HUES6 (cell line): Measurements from ENCODE around the gene KCNAB1.

ENCODE experiments used
- H3K27ac ChIP-seq: 2 replicates; pipeline ENCODE4 v1.7.0; 2013; ENCODE audit warnings: low read depth, mild to moderate bottlenecking, low read length, inconsistent platforms
- H3K27me3 ChIP-seq: 2 replicates; pipeline ENCODE4 v1.6.1; 2013; ENCODE audit warnings: low read length; ENCODE audit not compliant: control insufficient read depth, insufficient read depth
- H3K36me3 ChIP-seq: 2 replicates; pipeline ENCODE4 v1.6.1; 2013; ENCODE audit warnings: low read length; ENCODE audit not compliant: control insufficient read depth, insufficient read depth
- H3K4me1 ChIP-seq: 2 replicates; pipeline ENCODE4 v1.6.1; 2013; ENCODE audit warnings: low read length; ENCODE audit not compliant: control insufficient read depth, insufficient read depth
- H3K4me3 ChIP-seq: 2 replicates; pipeline ENCODE4 v1.5.1; 2013; ENCODE audit warnings: low read depth, low read length
- H3K9ac ChIP-seq: one replicate; pipeline ENCODE4 v1.6.1; 2013; ENCODE audit warnings: mild to moderate bottlenecking, low read length
- H3K9me3 ChIP-seq: 2 replicates; pipeline ENCODE4 v1.6.1; 2013; ENCODE audit warnings: low read depth, low read length; ENCODE audit not compliant: control insufficient read depth, insufficient read depth

Gene KCNAB1

DNA sequence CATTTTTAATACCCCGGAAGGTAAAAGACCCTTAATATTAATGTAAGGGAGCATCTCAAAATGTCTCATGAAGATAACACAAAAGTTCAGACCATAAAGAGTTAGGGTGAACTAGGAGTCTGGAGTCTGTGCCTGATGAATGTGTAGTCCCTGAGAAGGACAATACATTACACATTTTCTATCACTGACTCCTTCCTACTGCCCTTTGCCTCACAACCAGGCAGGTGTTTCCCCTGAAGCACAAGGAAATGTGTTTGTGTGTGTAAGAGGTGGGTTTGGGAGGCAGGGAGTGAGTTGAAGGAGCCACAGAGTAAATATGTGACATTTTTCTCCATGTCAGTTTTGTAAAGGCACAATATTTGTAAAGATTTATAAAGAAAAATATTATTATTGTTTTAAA lies 375.4 kb downstream of the KCNAB1 start:
- H3K4me1 ChIP-seq = no peaks in the 10 kb centered on the region
- H3K36me3 ChIP-seq = no peaks in the 10 kb centered on the region
- no peak overlapping the region for H3K27ac ChIP-seq
- H3K9ac ChIP-seq = no peak overlapping the region
- H3K9me3 ChIP-seq = peaks cover 20% of the 10 kb centered on the region
- no peaks in the 10 kb centered on the region for H3K27me3 ChIP-seq
- no peak overlapping the region for H3K4me3 ChIP-seq

DNA sequence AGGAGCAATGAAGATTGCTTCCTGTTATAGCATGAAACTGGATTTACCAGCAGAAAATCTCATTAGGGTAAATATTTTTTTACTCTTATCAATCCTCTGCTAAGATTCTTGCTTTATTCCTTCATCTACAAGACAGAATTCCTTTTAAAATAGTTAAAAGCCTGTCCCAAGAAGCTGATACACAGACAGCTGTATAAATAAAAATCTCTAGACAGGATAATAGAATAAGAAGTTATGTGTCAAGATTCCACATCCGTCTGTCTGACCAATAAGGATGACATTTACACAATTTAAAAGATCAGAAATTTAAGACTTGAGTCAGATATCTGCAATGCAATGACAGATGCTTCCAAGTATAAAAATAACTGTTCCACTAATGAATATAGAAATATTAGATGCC lies 376.9 kb downstream of the KCNAB1 start:
- Histone ChIP-seq H3K36me3 (no peaks in the 10 kb centered on the region), H3K9me3 (peaks cover 20% of the 10 kb centered on the region), H3K27me3 (no peaks in the 10 kb centered on the region), H3K27ac (no peak overlapping the region), H3K9ac (no peak overlapping the region), H3K4me3 (no peak overlapping the region), H3K4me1 (no peaks in the 10 kb centered on the region)

DNA sequence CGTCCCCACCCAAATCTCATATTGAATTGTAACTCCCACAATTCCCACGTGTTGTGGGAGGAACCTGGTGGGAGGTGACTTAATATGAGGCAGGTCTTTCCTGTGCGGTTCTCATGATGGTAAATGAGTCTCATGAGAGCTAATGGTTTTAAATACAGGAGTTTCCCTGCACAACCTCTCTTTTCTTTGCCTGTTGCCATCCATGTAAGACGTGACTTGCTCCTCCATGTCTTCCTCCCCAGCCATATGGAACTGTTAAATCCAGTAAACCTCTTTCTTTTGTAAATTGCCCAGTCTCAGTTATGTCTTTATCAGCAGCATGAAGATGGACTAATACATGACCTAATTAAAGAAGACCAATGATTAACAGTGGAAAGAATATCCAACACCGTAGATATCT lies 377.9 kb downstream of the KCNAB1 start:
- H3K36me3 ChIP-seq = no peaks in the 10 kb centered on the region
- no peaks in the 10 kb centered on the region for H3K27me3 ChIP-seq
- H3K9ac ChIP-seq = no peak overlapping the region
- no peak overlapping the region for H3K27ac ChIP-seq
- H3K4me1 ChIP-seq = no peaks in the 10 kb centered on the region
- H3K9me3 ChIP-seq = peaks cover 20% of the 10 kb centered on the region
- no peak overlapping the region for H3K4me3 ChIP-seq

DNA sequence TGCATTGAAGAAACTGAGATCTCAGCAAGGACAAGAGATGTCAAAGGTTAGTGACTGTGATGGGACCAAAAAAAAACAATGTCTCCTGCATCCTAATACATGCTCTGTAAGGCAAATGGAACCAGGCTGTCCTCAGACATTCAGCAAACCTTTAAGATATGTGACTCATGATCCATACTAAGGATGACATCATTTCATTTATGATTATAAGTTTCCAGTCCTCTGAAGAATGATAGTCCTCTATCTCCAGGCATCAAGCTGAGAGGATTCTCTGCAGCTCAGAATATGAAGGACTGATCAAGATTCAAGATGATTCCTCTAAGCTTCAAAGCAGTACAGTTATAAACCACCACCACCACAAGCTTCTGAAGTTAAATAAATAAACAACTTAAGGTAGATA lies 386.9 kb downstream of the KCNAB1 start:
- H3K36me3 ChIP-seq = no peaks in the 10 kb centered on the region
- no peak overlapping the region for H3K9ac ChIP-seq
- no peaks in the 10 kb centered on the region for H3K9me3 ChIP-seq
- no peak overlapping the region for H3K27ac ChIP-seq
- H3K4me3 ChIP-seq = no peak overlapping the region
- H3K27me3 ChIP-seq = no peaks in the 10 kb centered on the region
- peaks cover 2% of the 10 kb centered on the region; the same call in 1 of the 2 replicates for H3K4me1 ChIP-seq

DNA sequence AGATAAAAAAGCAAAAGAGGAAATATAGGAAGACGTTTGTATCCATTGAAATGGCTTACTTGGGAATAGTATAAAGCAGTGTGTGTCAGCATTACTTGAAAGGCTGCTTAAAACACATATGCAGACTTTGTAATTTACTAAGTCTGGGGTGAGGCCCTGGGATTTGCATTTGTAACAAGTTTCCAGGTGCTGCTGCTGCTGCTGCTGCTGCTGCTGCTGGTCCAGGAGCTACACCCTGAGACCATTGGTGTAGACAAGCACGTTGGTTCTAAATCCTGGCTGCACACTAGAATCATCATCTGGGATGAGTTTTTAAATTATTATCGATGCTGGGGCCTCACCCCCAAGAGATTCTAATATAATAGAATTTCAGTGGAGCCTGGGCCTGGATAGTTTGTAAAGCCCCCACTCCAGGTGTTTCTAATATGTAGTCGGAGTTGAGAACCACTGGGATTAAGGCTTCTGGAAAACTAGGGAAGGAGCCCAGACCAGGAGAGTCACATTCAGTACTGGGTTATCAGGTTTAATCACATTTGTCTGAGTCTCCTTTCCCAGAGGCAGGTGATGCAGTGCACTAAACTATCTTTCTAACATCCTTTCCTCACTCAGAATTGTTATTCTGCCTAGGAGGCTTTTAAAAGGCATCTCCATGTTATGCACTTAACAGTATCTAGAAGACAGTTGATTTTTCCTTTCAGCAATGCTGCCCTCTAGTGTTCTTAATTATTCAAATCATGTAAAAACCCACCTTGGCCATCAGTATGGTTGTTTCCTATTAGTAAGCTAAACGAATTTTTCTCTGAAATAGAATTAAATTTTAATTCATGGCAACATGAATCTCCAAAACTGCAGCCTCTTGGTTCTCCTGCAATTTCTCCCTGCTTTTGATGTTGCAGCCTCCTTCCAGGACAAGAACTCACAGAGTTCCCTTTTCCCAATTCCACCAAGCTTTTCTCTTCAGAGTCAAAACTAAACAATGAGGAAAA lies 389.1 kb downstream of the KCNAB1 start:
- Histone ChIP-seq H3K36me3 (no peaks in the 10 kb centered on the region), H3K4me3 (no peak overlapping the region), H3K9ac (no peak overlapping the region), H3K27ac (no peak overlapping the region), H3K9me3 (no peaks in the 10 kb centered on the region), H3K27me3 (no peaks in the 10 kb centered on the region), H3K4me1 (peaks cover 2% of the 10 kb centered on the region)

DNA sequence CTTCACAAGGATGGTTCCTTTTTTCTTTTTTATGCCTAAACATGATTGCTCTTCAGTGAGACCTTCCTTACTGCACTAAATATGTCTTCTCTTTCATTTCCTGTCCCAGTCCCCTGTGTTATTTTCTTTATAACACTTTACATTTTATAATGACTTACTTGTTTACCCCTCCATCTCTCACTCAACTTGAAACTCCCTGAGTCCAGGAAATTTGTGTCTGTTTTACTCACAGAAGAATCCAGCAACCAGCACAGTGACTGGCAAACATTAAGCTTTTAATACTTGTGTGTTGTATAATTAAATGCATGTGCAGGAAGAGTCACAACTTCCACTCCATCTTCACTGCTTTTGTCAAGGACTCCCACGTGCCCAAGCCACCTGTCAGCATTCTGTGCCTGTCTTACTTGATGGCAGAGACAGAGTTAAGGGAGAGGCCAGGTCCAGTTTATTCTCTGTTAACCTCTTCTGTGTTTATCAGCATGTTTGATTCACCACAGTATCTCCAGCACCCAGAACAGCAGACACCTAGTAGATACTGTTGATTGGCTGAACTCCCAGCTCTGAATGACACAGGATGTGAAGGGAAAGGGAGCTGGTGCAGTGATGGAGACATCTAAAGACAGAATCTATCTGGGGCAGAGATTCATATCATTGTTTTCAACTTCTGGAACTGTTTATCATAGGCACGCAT lies 391.8 kb downstream of the KCNAB1 start:
- H3K4me3 ChIP-seq = no peak overlapping the region
- H3K4me1 ChIP-seq = peaks cover 10% of the 10 kb centered on the region
- H3K9me3 ChIP-seq = no peaks in the 10 kb centered on the region
- no peak overlapping the region for H3K9ac ChIP-seq
- H3K27ac ChIP-seq = no peak overlapping the region
- no peaks in the 10 kb centered on the region for H3K36me3 ChIP-seq
- H3K27me3 ChIP-seq = no peaks in the 10 kb centered on the region

DNA sequence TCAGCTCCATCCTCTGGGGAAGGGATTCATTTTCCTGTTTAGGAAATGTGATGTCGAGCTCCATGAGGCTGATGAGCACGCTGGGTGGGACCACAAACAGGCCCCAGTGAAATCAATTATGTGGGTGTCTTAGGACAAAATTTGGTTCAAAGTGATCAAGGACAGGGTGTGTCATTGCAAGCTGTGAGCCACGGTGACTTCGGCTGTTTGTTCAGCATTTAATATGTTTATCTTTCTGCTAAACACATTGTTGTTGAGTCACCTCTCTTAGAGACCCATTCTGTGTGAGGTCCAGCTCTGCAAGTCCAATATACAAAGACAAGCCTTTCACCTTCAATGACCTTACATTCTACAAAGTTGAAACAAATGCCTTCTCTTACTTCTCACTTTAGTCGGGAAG lies 393.2 kb downstream of the KCNAB1 start:
- no peak overlapping the region for H3K4me3 ChIP-seq
- H3K27ac ChIP-seq = no peak overlapping the region

DNA sequence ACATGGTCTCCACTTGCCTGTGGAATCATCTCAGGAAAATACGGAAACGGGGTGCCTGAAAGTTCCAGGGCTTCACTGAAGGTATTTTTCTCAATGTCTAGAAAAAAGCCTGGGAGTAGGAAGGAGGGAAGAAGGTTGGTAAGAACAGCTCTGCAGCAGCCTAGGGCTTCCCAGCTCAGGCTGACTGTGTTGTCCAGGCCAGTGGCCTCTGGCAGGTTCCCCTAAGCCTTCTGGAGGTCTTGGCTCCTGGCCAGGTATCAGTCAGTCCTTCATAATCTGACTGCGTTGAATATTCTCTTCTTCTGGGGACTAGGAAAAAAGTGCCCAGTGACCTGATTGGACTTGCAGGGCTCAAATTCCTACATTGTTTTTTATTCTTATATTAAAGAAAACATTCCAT lies 395.9 kb downstream of the KCNAB1 start:
- Histone ChIP-seq H3K4me1 (peaks cover 8% of the 10 kb centered on the region; the same call in 1 of the 2 replicates), H3K4me3 (no peak overlapping the region), H3K27me3 (no peaks in the 10 kb centered on the region), H3K36me3 (no peaks in the 10 kb centered on the region), H3K27ac (no peak overlapping the region), H3K9ac (no peak overlapping the region), H3K9me3 (no peaks in the 10 kb centered on the region)

More for the DNA sequence above, 393.2 kb downstream of the KCNAB1 start:
- Histone ChIP-seq H3K27me3 (no peaks in the 10 kb centered on the region), H3K9me3 (no peaks in the 10 kb centered on the region), H3K4me1 (peaks cover 10% of the 10 kb centered on the region), H3K36me3 (no peaks in the 10 kb centered on the region), H3K9ac (no peak overlapping the region)

DNA sequence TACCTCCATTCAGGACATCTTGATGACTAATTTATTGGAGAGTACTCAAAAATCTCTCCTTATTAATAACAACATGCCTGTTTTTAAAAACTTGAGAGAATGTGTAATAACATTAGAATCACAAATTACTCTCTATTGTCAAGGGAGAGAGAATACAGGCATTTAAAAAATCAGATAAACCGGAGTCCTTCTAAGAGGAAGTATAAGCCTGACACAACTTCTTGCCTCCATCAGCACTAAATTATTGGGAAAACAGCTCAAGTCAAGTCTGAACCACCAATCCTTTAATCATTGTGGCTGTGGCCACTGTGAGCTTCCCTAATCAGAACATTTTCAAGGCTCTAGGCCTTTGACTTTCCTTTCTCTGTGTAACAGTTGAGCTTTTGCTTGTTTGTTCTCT lies 396.6 kb downstream of the KCNAB1 start:
- Histone ChIP-seq H3K9ac (no peak overlapping the region), H3K4me3 (no peak overlapping the region), H3K27ac (no peak overlapping the region), H3K27me3 (no peaks in the 10 kb centered on the region), H3K4me1 (peaks cover 8% of the 10 kb centered on the region; the same call in 1 of the 2 replicates), H3K36me3 (no peaks in the 10 kb centered on the region), H3K9me3 (no peaks in the 10 kb centered on the region)

DNA sequence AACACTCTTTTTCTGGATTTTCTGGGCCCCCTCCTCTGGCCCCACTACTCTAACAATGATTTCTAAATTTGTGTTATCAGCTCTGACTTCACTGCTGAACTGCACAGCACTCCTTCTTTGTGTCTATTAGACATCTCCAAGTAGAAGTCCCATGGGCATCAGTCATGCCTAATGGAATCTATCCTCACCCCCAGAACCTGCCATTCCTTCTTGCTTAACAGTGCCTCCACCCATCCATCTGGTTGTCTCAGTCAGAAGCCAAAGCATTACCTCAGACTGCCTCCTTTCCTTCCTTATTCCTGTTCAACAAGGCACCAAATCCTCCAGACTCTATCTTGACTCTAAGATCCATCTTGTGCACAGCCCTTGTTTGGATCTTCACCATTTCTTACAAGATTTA lies 398.3 kb downstream of the KCNAB1 start:
- Histone ChIP-seq H3K4me1 (peaks cover 8% of the 10 kb centered on the region; the same call in 1 of the 2 replicates), H3K9ac (no peak overlapping the region), H3K27me3 (no peaks in the 10 kb centered on the region), H3K9me3 (no peaks in the 10 kb centered on the region), H3K27ac (no peak overlapping the region), H3K36me3 (no peaks in the 10 kb centered on the region), H3K4me3 (no peak overlapping the region)

DNA sequence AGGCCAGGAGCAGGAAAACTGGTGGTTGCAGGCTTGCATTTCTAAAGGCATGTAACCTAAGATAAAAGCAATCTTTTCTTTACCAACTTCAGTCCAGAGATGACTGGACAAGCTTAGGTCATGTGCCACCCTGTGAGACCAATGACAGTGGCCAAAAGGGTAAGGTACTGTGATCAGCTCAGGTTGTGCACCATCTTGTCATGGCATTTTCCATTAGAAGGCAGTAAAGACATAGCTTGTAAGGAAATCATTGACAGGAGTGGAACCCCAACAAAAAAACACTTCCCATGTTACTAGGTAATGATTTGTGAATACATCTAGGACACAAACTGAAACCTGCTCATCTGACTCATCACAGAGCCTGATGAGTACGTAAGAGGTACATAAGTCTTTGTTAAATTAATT lies 399.4 kb downstream of the KCNAB1 start:
- Histone ChIP-seq H3K9me3 (no peaks in the 10 kb centered on the region), H3K27ac (no peak overlapping the region), H3K4me3 (no peak overlapping the region), H3K9ac (no peak overlapping the region), H3K4me1 (peaks cover 7% of the 10 kb centered on the region; the same call in 1 of the 2 replicates), H3K36me3 (no peaks in the 10 kb centered on the region), H3K27me3 (no peaks in the 10 kb centered on the region)
